GM10266 (cell line): Measurements from ENCODE around the gene ZMYM4.
A peak's percentile ranks its signal among the peaks of the same experiment; 100 is the strongest.

ENCODE experiments used
- DNase-seq: peaks from one replicate; pipeline ENCODE4 v3.0.0; 2012; ENCODE audit errors: extremely low spot score
- CTCF ChIP-seq: IDR thresholded peaks from 2 replicates; pipeline ENCODE4 v1.5.1; 2012; ENCODE audit warnings: mild to moderate bottlenecking, low read depth; ENCODE audit not compliant: control insufficient read depth, insufficient read depth; ENCODE audit errors: missing control alignments

ZMYM4 gene

GRCh38 chr1:35268282-35269200, at the start of gene ZMYM4:
Gene ZMYM4, plus strand, starts transcription at chr1:35268709. Its CDS starts 338 bp downstream, at chr1:35269047.
- DNase-seq, result peak; percentile 95
- no peak for TF ChIP-seq CTCF

- TF ChIP-seq CTCF, result peak; percentile 33
- peak; percentile 25 for DNase-seq
Measured at GRCh38 chr1:35220976-35221375, 47.5 kb upstream of the ZMYM4 start.

- no peak for TF ChIP-seq CTCF
- no peak for DNase-seq
Measured at GRCh38 chr1:35222322-35223083, 46.0 kb upstream of the ZMYM4 start.

GRCh38 chr1:35223084-35223630, 45.4 kb upstream of the ZMYM4 start:
- DNase-seq, result no peak
- TF ChIP-seq CTCF, result no peak

- DNase-seq, result no peak
- no peak for TF ChIP-seq CTCF
Measured at GRCh38 chr1:35226546-35226945, 42.0 kb upstream of the ZMYM4 start.

GRCh38 chr1:35229587-35230360, 38.7 kb upstream of the ZMYM4 start:
- no peak for DNase-seq
- no peak for TF ChIP-seq CTCF
